ENCODE results near the gene KDM4D. TPM values are rescaled to one million over a fixed set of nuclear protein-coding genes. Genes with fewer than 3 reads are reported as not detected.

KDM4D gene
- total and polyA plus RNA-seq, 9 of the 15 experiments (the other 6 are each of a cell fraction or from before 2014, with no cell fraction given), result 0.34 to 1.1 (median 0.50) TPM

- TF ChIP-seq YBX1 (IDR thresholded peaks at IDR 0.05) (no peak), ZNF740 (CRISPR knock-in tag; IDR thresholded peaks at IDR 0.05) (no peak), ZNF740 (tag; IDR thresholded peaks at IDR 0.05) (no peak), ZFPM2 (CRISPR knock-in tag; IDR thresholded peaks at IDR 0.05) (no peak), HES1 (IDR thresholded peaks at IDR 0.05; ENCODE audit: low read depth) (no peak), NCOA4 (IDR thresholded peaks at IDR 0.05; ENCODE audit: partially characterized antibody) (no peak), KLF16 (IDR thresholded peaks at IDR 0.05) (no peak), ARID3A (IDR thresholded peaks at IDR 0.05; ENCODE audit: borderline replicate concordance, low read depth, low read length) (no peak), ATF2 (CRISPR knock-in tag; IDR thresholded peaks at IDR 0.05) (no peak), DDX20 (tag; IDR thresholded peaks at IDR 0.05; ENCODE audit: low read depth) (no peak), CBX8 (IDR thresholded peaks at IDR 0.05; ENCODE audit: borderline replicate concordance, extremely low read depth, low read depth, low read length, poor library complexity, severe bottlenecking) (no peak), TSC22D4 (tag; IDR thresholded peaks at IDR 0.05) (no peak), SP2 (IDR thresholded peaks at IDR 0.05; ENCODE audit: extremely low read depth, low read depth, low read length, poor library complexity, severe bottlenecking) (no peak), EZH2 (IDR thresholded peaks at IDR 0.05; ENCODE audit: borderline replicate concordance, low read depth, low read length) (no peak), RAD51 (IDR thresholded peaks at IDR 0.05; ENCODE audit: borderline replicate concordance, low read depth) (no peak), ARID1B (IDR thresholded peaks at IDR 0.05) (peak; percentile 57; the same call in 1 of the 2 replicates), DEAF1 (CRISPR knock-in tag; IDR thresholded peaks at IDR 0.05) (no peak), BRD9 (IDR thresholded peaks at IDR 0.05; ENCODE audit: low read depth, partially characterized antibody) (no peak), GABPB2 (CRISPR knock-in tag; conservative IDR thresholded peaks at IDR 0.05) (no peak), USF1 (CRISPR knock-in tag; IDR thresholded peaks at IDR 0.05) (no peak)
Observed at GRCh38 chr11:94948070-94948617, 25.4 kb upstream of the KDM4D start (continued).

Data from K562 (cell line).